SK-MEL-5 (cell line): Measurements from ENCODE around the gene ATF1. TPM values are rescaled to one million over a fixed set of nuclear protein-coding genes. Genes with fewer than 3 reads are reported as not detected.
"Not testable (repeated sequence)": the region's sequence is repeated elsewhere in the genome, so short reads cannot be mapped to it uniquely, and the experiment has no call there.

Source experiments
- DNase-seq: peaks from one replicate; pipeline ENCODE4 v3.0.0-alpha.2; 2016; ENCODE audit warnings: low read depth, low spot score
- in situ Hi-C: cut with HindIII; loops from 2 replicates; pipeline ENCODE4 v1.10.0; 2016; ENCODE audit warnings: low sequenced_read_pairs, high pct_unique_total_duplicates, low pct_unique_long_range_greater_than_20kb
- total RNA-seq: library from RNA; depleted of rRNA; stranded (reverse); fragments of >200 nt; shearing (Covaris generic); gene quantifications from 2 replicates; pipeline ENCODE4 v1.2.3, GENCODE V29; 2014

The ATF1 gene
- total RNA-seq, 1 experiment from 2014 or later = 32.1 TPM

DNA sequence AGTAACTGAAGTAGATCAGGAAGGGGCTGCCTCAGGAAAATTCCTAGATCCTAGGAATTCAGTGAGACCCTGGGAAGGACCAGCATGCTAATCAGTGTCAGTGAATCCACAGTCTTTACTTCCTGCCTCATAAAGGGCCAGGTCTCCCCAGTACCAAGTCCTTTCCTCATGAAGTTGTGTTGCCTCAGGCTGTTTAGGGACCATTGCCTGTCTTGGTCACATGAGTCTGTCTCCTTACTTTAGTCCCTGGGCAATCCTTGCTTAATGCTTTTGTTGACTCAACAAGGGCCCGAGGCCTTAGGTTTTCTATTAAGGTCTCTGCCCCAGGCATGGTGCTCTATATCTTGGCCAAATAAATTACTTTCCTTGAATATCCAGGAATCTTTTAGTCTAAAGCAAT lies 16.1 kb upstream of the ATF1 start:
- DNase-seq = no peak
- in situ Hi-C loops = no loop called here

DNA sequence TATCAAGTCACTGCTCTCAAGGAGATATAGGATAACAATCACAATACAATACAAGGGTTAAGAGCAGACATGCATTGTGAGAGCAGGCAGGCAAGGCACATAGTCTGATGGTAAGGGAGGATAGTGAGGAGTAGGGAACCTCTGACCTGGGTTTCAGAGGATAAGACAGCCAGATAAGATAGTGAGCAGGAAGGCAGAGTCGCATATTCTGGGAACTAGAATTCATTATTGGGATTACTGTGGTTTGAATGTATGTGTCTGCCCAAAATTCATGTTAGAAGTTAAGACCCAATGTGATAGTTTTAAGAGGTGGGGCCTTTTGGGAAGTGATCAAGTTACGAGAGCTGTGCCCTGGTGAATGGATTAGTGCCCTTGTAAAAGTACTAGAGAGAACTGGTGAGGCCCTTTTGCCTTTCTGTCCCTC lies 14.4 kb upstream of the ATF1 start:
- no peak for DNase-seq
- in situ Hi-C loops = no loop called here

DNA sequence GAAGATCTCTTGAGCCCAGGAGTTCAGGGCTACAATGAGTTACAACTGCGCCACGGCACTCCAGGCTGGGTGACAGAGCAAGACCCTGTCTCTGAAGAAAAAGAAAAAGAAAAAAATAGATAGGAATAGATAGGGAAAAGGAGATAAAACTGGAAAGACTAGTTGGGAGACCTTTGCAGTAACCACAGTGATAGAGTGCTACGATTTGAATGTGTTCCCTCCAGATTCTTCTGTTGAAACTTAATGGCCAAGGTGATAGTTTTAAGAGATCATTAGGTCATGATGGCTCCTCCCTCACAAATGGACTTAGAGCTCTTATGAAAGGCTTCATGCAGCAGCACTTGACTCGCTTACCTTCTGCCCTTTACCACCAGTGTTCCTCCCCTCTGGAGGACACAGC lies 13.5 kb upstream of the ATF1 start:
- DNase-seq = no peak
- in situ Hi-C loops = no loop called here

DNA sequence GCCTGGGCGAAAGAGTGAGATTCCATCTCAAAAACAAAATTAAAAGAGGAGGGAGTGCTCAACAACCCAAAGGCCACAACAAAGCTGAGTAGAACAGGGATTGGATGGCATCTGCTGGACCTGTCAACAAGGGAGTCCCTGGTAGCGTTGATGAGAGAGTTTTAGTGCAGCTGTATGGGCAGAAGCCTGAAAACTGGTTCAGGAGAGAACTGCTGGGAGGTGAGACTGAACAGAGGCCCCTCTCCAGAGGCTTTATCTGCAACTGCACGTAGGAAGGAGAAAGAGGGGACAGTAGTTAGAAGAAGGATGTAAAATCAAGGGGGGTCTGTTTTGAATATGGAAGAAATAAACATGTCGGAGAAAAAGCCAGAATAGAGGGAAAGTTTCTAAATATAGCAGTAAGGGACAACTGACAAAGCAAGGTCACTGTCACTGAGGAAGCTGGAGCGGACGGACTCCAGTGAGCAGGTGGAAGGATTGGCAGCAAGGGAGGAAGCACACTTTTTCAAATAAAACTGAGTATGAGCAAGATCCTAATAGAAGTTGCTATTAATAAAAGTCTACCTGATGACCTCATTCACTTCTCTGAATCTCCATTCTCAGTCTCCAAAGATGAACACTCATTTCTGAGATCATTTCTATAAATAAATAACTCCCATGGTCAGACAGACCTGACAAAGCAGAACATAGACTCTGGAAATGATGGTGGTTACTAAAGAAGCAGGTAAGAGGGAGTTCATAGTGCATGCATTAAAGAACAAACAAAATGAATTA lies 11.8 kb upstream of the ATF1 start:
- no peak for DNase-seq
- in situ Hi-C loops = no loop called here

DNA sequence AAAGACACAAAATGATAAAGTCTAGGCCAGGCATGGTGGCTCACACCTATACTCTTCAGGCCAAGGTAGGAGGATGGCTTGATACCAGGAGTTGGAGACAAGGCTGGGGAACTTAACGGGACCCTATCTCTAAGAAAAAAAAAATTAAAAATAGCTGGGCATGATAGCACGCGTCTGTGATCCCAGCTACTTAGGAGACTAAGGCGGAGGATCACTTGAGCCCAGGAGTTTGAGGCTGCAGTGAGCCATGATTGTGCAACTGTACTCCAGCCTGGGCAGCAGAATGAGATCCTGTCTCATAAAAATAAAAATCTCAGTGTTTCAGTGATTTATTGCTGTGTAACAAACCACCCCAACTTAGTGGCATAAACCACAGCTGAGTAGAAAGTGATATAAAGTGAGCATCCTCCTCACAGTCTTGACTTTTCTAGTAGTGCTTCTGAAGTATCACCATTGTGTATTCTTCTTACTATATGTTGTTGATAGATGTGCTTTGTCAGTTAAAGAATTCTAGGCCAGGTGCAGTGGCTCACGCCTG lies 10.6 kb upstream of the ATF1 start:
- no peak for DNase-seq
- in situ Hi-C loops = no loop called here

DNA sequence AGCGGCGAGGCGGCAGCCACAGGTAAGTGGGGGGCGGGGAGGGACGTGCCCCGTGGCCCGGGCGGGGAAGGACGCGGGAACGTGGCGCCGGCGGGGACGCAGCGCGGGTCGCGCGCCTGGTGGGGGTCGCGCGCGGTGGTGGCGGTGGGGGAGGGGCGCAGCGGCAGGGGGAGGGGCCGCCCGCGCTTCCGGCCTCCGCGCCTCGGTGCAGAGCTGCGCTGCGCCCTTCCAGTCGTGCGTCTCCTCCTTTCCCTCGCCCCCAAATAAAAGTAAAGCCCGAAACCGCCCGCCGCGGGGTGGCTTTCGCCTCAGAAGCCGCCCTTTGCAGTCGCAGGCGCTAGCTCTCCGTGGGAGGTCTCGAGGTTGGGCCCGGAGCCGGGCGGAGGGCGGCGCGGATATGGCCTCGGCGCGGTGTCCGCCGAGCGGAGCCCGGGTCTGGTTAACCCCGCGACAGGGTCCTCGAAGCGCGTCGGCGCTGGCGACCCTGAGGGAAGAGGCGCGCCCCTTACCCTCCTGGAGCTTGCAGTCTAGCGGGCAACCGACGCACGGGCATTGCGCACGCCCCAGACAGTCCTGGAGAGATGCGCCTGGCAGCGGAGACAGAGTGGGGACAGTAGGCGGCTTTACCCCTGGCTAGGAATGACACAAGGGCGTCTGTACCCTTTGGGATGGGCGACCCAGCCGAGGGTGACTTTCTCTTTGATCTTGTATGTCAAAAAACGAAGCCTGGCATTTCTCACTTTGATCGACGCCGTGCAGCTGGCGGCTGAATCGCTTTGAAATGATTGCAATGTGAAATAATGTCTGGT lies 589 bp downstream of the ATF1 start:
- in situ Hi-C loops = no loop called here
- DNase-seq = no peak

DNA sequence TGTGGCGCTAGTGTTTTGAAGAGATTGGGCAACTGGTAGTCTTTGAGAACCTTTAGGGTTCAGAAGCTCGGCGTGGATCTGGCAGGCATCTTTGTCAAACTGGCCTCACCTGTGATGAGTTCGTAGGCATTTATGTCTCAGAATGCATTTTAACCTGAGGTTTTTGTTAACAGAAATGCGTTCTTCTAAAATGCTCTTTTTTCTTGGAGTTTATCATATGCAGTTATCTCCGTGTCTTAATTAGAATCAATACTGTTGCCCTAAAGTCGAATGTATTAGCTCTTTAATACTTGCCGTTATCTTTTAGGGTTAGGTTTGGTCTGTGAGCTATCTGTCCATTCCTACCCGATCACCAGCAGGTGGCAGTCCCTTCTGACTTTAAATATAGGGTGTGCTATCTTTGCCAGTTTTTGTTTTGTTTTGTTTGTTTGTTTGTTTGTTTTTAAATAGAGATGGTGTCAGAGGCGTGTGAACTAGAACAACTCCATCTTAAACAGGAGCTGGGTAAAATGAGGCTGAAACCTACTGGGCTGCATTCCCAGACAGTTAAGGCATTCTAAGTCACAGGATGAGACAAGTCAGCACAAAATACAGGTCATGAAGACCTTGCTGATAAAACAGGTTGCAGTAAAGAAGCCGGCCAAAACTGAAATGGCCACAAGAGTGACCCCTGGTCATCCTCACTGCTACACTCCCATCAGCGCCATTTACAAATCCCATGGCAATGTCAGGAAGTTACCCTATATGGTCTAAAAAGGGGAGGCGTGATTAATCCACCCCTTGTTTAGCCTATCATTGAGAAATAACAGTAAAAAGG lies 1.4 kb downstream of the ATF1 start:
- peak; percentile 72 for DNase-seq
- in situ Hi-C loops = no loop called here

DNA sequence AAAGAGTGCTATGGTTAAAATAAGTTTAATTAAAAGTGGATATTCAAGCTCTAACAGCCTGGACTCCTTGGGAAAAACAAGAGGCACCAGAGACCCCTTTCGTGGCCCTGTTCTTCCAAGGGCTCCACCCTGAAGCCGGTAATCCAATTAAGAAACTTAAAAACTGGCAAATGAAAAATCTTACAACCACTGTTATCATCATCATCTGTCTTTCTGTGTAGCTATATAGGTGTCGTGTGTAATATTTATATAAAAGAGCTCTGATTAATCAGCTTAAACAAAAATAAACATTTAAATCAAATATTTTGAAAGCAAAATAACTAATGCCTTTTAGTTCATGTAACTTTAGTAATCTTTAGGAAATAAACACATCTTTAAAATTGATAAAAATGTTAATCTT lies 4.5 kb downstream of the ATF1 start:
- DNase-seq = no peak
- in situ Hi-C loops = no loop called here

DNA sequence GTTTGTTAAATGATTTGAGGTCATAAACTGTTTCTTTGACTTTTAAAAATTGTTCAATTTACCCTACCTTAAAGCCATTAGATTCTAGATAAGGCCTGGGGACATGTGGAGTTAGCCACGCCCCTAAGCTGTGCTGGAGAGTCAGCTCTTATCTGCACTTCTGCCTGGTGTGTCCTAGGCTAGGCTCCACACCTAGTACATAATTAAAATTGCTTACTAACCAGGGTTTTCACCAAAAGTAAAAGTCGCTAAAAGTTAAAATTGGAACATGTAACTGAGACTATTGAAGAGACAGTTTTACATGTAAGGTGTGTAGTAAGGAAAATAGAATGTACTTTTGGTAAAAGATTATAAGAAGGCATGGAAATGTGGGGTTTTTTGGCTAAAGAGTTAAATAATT lies 4.9 kb downstream of the ATF1 start:
- in situ Hi-C loops, DNase-seq: not testable (repeated sequence)

DNA sequence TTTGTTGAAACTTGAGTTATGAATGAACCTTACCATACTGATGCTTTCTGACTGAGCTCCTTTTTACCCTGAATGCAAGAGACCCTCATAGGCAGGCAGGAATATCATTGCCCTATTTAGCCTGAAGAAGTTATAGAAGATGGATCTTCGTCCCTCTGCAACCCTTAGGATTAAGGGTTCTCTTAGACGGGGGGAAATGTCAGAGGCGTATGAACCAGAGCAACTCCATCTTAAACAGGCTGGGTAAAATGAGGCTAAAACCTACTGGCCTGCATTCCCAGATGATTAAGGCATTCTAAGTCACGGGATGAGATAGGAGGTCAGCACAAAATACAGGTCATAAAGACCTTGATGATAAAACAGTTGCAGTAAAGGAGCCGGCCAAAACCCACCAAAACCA lies 7.5 kb downstream of the ATF1 start:
- in situ Hi-C loops = no loop called here
- no peak for DNase-seq

DNA sequence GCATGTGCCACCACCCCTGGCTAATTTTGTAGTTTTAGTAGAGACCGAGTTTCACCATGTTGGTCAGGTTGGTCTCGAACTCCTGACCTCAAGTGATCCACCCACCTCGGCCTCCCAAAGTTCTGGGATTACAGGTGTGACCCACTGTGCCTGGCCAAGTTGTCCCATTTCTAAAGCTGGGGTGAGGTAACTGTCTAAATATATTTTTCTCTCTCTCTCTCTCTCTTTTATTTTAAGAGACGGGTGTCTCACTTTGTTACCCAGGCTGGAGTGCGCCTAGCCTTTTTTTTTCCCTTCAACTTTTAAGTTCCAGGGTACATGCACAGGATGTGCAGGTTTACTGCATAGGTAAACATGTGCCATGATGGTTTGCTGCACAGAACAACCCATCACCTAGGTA lies 8.6 kb downstream of the ATF1 start:
- in situ Hi-C loops = no loop called here
- no peak for DNase-seq

DNA sequence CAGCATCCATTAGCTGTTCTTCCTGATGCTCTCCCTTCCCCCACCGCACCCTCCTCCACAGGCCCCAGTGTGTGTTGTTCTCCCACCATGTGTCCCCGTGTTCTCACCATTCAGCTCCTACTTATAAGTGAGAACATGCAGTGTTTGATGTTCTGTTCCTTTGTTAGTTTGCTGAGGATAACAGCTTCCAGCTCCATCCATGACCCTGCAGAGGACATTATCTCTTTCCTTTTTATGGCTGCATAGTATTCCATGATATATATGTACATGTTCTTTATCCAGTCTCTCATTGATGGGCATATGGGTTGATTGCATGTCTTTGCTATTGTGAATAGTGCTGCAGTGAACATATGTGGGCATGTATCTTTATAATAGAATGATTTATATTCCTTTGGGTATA lies 9.0 kb downstream of the ATF1 start:
- DNase-seq = no peak
- in situ Hi-C loops = no loop called here

DNA sequence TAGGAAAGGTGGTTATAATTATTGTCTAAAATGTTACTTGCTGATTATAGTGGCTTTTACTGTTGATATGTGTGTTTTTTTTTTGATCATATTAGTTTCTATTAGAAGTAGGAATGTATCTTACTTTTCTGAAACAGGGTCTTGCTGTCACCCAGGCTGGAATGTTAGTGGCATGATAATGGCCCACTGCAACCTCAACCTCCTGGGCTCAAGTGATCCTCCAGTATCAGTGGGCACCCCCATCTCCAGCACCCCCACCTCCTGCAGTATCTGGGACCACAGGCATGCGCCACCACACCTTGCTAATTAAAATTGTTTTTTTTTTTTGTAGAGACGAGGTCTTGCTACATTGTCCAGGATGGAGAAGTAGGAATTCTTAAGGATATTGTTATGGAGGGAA lies 11.3 kb downstream of the ATF1 start:
- no peak for DNase-seq
- in situ Hi-C loops = no loop called here

DNA sequence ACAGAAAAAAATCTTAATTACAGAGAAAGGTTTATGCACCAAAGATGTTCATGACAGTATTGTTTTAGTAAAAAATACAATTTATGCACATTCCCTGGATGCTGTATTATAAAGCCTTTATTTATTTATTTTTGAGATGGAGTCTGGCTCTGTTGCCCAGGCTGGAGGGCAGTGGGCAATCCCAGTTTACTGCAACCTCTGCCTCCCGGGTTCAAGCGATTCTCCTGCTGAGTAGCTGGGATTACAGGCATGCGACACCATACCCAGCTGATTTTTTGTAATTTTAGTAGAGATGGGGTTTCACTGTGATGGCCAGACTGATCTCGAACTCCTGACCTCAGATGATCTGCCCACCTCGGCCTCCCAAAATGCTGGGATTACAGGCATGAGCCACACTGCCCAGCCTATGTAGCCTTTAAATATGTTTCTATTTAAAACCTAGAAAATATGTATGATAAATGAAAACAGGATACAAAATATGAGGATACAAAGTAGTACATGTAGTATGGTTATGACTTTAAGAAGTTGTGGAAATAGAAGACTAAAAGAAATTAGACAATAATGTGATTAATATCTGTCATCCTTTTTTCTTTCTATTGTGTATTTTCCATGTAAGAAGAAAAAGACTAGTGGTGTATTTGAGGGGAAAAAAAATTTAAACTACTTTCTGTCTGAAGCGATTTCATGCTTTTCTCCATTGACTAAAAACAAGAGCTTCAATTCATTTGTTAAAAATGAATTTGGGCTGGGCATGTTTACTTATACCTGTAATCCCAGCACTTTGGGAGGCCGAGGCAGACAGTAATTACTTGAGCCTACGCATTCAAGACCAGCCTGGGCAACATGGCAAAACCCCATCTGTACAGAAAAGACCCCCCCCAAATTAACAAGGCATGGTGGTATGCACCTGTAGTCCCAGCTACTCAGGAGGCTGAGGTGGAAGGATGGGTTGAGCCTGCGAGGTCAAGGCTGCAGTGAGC lies 13.1 kb downstream of the ATF1 start:
- no peak for DNase-seq
- in situ Hi-C loops = no loop called here

DNA sequence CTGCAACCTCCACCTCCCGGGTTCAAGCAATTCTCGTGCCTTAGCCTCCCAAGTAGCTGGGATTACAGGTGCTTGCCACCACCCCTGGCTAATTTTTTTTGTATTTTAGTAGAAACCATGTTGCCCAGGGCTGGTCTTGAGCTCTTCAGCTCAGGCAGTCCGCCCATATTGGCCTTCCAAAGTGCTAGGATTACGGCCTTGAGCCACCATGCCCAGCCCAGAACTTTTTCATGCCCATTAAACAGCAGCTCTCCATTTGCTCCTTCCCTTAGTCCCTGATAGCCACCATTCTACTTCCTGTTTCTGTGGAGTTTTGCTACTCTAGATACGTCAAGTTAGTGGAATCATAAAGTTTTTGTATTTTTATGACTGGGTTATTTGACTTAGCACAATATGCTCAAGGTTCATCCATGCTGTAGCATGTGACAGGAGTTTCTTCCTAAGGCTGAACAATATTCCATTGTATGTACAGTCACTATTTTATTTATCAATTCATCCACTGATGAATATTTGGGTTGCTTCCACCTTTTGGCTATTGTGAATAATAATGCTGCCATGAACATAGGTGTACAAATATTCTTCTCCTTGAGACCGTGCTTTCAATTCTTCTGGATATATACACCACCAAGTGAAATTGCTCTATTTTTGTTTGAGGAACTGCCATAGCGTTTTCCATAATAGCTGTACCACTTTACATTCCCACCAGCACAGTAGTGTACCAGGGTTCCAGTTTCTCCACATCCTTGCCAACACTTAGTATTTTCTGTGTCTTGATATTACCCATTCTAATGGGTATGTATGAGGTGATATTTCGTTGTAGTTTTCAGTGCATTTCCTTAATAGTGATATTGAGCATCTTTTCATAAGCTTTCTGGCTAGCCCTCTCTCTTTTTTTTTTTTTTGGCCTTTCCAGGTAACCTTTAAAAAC lies 15.0 kb downstream of the ATF1 start:
- in situ Hi-C loops = no loop called here
- peak; percentile 46 for DNase-seq

DNA sequence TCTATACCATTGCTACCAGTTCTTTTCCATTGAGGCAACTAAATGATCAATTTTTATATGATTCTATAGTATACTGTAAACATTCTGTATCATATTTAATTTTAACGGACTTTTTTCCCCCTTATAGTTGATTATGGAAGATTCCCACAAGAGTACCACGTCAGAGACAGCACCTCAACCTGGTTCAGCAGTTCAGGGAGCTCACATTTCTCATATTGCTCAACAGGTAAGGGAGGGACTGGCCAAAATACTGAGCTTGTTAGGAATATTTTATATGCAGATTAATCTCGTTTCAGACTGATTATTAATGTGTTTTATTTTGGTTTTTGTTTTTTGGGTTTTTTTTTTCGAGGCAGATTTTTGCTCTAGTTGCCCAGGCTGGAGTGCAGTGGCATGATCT lies 16.1 kb downstream of the ATF1 start:
- no peak for DNase-seq
- in situ Hi-C loops = no loop called here
